GM21381 (cell line): ENCODE measurements around the gene EXO5.
"Not testable (repeated sequence)": the region's sequence is repeated elsewhere in the genome, so short reads cannot be mapped to it uniquely, and the experiment has no call there.

Experiments
- ATAC-seq: cut with Tn5 transposase; IDR thresholded peaks from one replicate; pipeline ENCODE4 v1.9.1; 2021; ENCODE audit warnings: mild to moderate bottlenecking, moderate library complexity; ENCODE audit not compliant: unreplicated experiment

The EXO5 gene

GRCh38 chr1:40553017-40553416, 44.5 kb downstream of the EXO5 start:
- no peak for ATAC-seq

- not testable (repeated sequence) for ATAC-seq
Measured at GRCh38 chr1:40554807-40555206, 46.2 kb downstream of the EXO5 start.

GRCh38 chr1:40556121-40556520, 47.6 kb downstream of the EXO5 start:
- no peak for ATAC-seq

- not testable (repeated sequence) for ATAC-seq
Measured at GRCh38 chr1:40558241-40558640, 49.7 kb downstream of the EXO5 start.

DNA sequence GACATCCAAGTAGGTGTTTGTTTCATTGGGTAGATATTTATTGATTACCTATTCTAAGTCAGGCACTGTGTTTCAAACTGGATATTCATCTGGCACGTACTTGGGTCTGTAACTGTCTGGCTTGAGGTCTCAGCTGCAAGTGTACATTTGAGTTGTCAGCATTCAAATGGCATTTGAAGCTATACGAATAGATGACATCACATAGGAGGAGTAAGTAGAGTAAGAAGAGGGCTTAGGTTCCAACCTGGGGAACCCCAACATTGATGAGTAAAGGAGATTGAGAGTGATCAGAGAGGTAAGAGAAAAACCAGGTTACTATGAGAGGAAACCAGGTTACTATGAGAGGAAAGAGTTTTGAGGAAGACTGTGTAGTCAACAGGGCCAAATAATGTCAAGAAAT, 53.6 kb downstream of the EXO5 start:
- ATAC-seq = no peak

DNA sequence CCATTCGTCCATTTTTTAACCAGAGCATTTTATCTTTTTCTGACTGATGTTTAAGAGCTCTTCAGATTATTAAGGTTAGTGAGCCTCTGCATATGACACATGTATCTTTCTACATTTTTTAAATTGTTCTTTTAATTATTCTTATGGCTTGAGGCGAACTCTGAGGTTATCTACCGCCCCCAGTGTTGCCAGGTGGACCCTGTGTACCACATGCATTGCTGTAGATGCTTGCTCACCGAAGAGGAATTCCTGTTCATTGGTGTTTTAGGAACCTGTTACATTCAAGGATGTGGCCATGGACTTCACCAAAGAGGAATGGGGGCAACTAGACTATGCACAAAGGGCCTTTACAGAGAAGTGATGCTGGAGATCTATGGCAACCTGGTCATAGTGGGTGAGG, 54.7 kb downstream of the EXO5 start:
- ATAC-seq = no peak

DNA sequence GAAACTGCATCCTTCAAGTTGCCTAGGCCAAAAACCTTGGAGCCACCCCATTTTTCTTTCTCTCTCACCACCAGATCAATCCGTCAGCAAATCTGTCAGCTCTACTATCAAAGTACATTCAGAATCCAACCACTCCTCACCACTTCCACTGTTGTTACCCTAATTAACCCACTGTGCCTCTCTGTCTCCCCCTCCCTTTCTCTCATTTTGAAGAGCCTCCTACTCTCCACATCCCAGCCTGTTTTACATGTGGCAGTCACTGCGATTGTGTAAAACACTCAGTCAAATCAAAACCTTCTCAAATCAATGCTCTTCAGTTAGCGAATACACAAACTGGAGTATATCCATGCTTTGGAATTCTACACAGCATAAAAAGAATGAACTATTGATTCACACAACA, 55.9 kb downstream of the EXO5 start:
- no peak for ATAC-seq

GRCh38 chr1:40564913-40565312, 56.3 kb downstream of the EXO5 start:
- no peak for ATAC-seq
